Non-pigmented ciliary epithelial cell (primary cell): ENCODE data around the gene SLC37A4.
A peak's percentile ranks its signal among the peaks of the same experiment; 100 is the strongest.
"Not testable (repeated sequence)": the region's sequence is repeated elsewhere in the genome, so short reads cannot be mapped to it uniquely, and the experiment has no call there.

Experiments used
- DNase-seq: peaks from one replicate; pipeline ENCODE4 v3.0.0-alpha.2; 2010; ENCODE audit warnings: low read depth

Gene SLC37A4

DNA sequence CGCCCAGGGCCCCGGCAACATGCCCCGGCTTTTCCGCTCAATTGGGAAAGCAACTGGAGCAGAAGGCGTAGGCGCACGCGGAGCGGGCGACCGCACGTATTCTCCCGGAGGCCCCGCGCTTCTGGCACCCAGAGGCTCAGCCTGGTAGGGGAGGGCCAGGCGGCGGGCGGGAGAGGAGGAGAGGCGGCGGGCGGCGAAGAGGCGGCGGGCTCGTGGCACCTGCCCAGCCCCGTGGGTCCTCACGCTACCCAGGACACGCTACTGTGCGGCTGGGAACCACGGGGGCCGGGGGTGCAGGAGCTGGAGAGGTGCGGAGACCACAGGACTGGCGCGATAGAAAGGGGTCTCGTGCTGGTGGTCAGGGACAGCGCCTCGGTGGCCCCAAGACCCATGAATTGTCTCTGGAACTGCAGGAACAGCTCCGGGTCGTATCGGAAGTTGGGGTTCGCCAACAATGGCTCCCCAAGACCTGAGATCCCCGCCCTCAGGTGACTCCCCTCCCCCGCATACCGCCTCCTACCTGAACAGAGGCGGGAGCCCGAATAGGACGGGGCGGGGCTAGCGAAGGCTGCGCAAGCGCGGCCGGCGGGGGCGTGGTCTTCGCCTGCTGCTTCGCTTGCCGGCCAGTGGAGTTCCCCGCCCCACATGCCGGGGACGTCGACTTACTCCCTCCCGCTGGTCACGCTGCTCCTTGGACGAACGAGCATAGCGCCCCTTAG, at the start of gene SLC37A4:
Gene SLC37A4, minus strand, starts transcription at position 549 of the 719 bp plus-strand sequence.
- DNase-seq, result peak; percentile 89

DNA sequence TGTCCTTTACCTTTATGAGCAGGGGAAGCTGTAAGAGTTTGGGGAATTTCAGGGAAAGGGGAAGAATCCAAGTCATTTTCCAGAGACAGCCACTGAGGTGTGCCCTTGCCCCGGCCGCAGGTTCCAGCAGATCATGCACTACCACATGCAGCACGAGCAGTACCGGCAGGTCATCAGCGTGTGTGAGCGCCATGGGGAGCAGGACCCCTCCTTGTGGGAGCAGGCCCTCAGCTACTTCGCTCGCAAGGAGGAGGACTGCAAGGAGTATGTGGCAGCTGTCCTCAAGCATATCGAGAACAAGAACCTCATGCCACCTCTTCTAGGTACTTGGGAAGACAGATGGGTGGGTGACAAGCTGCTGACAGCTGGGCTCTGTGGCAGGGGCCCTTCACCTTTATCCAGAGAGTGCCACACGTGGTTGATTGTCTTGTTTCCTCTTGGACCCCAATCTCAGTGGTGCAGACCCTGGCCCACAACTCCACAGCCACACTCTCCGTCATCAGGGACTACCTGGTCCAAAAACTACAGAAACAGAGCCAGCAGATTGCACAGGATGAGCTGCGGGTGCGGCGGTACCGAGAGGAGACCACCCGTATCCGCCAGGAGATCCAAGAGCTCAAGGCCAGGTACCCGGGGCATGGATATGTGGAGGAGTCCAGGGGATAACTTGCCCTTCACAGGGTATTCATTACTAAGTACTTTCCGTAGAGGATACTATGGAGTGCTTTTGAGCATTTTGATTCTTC, 48.2 kb upstream of the SLC37A4 start:
- no peak for DNase-seq

DNA sequence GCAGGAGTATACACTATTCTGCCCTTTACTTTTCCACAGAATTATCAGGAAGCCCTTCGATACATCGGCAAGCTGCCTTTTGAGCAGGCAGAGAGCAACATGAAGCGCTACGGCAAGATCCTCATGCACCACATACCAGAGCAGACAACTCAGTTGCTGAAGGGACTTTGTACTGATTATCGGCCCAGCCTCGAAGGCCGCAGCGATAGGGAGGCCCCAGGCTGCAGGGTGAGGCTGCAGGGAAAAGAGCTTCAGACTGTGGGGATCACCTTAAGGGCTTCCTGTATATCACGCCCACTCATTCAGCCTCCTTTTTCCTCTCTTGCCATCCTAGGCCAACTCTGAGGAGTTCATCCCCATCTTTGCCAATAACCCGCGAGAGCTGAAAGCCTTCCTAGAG, 47.2 kb upstream of the SLC37A4 start:
- no peak for DNase-seq

DNA sequence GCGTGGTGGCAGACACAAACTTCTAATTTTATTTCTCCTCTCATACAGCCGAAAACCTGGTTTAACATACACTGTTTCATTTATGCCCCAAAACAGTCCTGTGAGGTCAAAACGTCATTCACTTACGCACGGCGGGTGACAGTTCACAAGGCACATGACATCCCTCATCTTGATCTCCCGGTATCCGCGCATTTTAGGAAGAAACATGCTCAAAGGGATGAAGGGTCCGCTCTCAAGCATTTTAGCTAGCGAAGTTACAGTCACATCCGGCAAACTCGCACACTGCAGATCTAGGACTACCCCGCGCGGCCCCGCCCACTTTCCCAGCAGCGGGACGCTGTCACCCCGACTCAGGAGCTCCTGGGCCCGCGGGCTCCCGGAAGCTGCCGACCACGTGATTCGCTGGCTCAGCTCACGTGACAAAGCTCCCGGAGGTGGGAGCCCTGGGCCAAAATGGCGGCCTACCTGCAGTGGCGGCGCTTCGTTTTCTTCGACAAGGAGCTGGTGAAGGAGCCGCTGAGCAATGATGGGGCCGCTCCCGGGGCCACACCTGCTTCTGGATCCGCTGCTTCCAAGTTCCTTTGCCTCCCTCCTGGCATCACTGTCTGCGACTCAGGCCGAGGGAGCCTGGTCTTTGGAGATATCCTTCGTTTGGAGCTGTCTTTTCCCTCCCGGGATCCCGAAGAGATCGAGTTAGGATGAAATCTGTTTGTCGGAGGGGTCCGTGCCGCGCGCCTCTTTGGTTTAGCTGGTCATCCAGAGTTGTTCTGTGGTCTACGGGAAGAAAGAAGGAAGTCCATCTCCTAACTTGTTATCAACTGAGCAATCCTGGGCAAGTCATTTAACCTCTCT, 36.9 kb upstream of the SLC37A4 start, which contains the start of gene VPS11:
Gene VPS11, plus strand, starts transcription at position 448 of the 852 bp plus-strand sequence. Its CDS starts 6 bp downstream, at position 454.
- peak; percentile 84 for DNase-seq

DNA sequence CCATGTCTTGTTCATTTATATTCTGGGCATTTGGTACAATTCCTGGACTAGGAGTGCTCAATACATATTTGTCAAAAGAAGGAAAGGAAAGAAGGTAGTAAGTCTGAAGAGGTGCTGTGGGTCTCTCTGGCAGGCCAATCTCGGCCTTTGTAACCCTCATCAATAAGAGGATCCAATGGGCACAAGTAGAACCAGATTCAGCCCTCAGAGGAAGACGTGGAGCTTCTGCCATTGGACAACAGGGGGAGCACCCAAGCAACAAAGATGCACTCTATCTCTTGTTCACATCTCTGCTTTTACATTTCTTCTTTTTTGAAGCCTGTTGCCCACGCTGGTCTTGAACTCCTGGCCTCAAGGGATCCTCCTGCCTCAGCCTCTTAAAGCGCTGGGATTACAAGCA, 34.7 kb upstream of the SLC37A4 start:
- no peak for DNase-seq

DNA sequence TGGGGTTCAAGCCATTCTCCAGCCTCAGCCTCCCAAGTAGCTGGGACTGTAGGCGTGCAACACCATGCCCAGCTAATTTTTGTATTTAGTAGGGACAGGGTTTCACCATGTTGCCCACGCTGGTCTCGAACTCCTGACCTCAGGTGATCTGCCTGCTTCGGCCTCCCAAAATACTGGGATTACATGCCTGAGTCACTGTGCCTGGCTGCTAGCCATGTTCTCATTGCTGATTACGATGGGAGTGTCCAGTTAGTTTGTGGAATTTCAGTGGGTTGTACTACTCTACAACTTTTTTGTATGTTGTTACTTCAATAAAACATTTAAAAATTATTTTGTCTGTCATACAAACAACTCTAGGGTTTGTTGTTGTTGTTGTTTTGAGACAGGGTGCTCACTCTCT, 32.1 kb upstream of the SLC37A4 start:
- DNase-seq, result no peak

DNA sequence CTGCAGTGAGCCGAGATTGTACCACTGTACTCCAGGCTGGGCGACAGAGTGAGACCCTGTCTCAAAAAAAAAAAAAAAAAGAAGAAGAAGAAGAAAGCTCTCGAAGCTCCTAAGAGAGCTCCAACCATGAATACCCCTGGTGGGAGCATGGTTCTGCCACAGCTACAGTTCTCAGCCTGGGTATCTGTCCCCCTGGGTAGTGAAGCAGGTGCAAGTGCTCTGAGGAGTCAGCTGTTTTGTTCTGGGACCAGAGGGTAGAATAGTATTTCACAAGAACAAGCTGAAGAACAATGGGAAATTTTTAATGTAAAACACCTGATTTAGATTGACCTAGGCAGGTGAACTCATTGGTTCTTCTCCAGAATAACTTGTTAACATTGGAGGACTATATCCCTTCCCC, 30.6 kb upstream of the SLC37A4 start:
- no peak for DNase-seq

DNA sequence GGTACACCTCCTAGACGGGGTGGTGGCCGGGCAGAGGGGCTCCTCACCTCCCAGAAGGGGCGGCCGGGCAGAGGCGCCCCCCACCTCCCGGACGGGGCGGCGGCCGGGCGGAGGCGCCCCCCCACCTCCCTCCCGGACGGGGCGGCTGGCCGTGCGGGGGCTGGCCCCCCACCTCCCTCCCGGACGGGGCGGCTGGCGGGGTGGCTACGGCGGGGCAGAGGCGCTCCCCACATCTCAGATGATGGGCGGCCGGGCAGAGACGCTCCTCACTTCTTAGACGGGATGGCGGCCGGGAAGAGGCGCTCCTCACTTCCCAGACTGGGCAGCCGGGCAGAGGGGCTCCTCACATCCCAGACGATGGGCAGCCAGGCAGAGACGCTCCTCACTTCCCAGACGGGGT, 28.5 kb upstream of the SLC37A4 start:
- not testable (repeated sequence) for DNase-seq

DNA sequence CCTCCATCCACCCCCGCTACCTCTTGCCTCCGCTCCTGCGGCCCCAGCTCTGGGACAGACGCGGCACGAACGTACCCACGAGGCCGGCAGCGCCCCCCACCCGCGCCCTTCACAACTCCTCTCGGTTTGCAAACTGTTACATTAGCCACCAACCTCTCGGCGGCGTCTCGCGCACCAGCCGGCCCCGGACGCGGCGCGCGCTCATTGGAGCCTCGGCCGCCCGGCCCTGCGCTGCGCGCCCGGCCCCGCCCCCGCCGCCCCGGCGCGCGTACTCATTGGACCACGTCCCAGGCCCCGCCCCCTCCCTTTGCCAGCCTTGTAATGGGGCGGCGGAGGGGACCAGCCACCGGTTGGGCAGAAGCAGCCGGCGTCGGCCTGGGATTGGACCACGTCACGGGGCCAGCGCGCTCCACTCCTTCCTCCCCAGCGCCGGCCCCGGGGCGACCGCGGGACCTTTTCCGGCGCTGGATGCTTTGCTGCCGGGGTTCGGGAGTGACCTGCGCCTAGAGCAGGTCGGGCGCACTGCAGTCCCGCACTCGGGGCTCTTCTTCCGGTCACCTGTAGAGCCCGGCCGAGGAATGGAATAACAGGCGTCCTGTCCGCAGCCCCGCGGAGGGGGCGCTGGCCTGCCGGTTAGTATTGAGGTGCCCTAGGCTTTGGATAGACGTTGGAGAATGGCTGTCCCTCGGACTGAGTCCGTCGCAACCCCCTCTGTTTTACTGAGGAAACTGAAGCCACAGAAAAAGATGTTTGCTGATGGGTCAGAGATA, 26.5 kb upstream of the SLC37A4 start, which contains the start of gene HYOU1:
Gene HYOU1, minus strand, starts transcription at position 206 of the 770 bp plus-strand sequence. CDS start 1,045 bp downstream, outside the sequence.
- DNase-seq, result peak; percentile 68

DNA sequence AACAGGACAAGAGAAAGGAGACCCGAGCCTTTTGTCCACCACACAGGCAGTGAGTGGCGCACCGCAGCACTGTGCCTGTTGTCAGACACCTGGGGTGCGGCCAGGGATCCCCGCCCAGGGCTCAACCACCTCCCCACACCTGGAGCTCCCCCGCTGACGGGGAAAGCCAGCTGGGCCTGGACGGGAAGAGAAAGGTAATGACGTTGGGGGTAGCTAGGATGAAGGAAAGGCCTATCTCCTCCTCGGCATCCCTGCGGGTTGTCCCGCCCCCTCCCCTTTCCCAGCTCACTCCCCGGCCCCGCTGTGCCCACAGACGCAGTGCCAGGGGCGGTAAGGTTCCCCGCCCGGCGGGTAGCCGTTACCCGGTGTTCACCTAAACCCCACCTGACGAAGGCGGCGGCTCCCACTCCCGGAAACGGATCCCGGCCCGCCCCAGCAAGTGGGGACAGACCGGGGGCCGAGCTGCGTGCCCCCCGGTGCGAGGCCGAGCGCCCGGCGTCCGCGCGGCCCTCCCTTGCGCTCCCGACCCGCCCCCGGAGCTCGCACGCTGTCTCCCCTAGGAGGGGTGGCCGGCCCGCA, 25.8 kb upstream of the SLC37A4 start:
- no peak for DNase-seq

DNA sequence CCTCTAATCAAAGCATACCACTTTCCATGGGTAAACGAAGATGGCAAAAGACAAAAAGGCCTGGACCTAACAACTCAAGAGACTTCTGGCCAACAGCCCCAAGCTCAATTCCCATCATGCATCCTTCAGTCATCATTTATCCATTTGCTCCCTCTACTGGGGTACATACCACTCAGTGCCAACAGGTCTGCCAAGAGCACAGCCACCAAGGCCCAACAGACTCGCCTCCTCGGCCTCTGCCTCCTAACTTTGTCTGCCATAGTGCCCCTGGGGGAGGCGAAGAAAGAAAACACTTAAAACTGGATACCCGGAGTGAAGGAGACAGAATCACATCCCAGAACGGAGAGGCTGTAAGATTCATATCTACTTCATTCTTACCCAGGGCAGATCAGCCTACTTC, 25.2 kb upstream of the SLC37A4 start:
- no peak for DNase-seq

DNA sequence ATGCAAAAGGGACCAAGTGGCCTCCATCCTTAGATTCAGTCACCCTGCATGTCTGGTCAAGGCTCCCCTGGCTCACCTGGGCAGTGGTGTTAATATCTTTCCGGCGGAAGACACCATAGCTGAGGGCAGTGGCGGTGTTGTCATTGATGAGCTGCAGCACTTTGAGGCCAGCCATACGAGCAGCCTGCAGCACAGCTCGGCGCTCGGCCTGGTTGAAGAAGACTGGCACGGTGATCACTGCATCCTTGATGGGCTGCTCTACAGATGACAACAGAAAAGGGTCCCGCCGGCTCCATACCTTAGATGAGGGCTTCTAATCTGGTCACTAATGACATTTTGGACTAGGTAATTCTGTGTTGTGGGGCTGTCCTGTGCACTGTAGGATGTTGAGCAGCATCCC, 23.7 kb upstream of the SLC37A4 start:
- DNase-seq, result no peak

DNA sequence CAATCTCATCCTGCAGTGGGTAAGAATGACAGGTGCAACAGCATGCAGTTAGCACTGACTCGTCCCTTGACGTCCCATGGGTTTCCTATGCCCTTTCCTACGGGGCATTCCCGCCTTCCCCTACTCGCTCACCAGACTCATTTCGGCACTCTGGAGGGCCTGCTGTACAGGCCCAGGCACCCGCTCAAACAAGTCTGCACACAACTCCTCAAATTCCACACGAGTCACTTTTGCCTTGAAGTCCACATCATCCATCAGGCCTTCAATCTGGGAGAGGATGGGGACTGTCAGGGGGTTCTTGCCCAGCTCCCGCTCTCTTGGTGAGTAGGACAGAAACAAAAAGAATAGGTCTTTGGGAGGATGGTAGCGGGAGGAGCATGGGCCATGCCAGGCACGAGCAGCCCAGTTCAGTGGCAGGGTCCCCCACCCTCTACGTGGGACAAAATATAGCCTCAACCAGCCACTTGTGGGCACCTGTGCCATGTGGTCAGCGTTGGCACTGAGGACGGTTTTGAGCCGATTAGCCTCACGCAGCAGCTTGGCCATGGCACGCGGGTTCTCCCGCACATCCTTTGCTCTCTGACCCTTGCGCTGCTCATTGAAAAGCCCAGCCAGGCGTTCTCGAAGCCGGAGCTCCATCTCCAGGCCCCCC, 21.6 kb upstream of the SLC37A4 start:
- DNase-seq, result no peak

DNA sequence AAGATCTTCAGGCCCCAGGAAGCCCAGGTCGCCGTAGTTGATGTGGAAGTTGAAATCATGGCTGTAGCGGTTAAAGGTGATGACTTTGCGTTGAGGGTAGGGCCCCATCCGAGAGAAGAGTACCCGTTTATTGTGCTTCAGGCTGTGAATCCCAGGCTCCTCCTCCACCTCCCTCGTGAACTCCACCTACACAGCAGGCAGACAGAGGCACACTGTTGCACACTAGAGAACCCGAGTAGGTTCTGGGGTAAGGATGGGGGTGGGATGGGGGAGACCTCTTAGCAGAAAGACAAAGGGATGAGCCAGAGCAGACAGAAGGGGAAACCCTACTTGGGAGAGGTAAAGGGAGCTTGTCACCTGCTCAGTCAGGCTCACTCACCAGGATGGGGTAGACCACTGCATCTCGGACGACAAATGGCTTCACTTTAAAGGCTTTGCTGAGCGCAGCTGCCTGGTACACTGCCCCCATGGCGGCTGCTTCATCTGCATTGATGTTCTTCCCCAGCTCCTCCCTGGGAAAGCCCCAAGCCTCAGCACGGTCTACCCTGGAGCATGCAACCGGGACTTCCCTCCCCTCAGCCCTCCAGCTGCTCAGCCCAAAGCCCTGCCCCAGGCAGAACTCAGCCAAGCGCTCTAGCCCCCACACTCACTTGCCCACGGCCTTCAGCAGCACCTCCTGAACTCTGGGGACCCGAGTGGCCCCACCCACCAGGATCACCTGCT, 20.9 kb upstream of the SLC37A4 start:
- DNase-seq, result no peak

DNA sequence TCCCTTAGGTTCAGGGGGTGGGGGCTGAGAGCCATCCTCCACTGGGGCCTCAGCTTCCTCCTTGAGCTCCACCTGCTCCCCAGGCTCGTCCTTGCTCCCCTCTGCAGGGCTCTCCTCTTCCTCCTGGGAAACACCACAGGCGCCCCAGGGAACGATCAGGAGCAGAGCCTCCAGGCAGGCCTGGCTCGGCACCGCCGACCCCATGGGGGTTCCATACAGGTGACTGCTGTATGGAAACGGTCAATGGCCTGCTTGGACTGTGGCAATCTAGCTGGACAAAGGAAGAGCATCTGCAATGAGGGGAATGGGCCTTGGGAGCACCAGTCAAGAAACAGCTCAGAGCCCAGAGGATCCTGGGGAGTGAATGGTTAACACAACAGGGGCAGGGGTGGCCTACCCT, 18.4 kb upstream of the SLC37A4 start:
- no peak for DNase-seq

DNA sequence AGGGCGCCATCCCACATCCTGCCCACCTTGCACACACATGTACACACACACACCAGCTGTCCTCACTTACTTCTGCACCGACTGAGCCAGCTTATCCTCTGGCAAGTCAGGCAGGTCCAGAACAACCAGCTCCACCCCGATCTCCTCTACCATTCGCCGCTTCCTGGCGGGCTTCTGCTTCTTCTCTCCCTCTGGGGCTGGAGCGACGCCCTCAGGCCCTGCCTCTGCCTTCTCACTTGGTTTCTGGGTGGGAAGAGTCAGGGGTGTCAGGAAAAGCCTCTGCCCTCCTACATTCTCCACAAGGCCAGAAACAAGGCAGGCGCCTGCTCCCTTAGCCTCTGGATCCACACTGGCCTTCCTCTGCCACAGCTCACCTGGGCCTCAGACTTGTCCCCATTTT, 18.0 kb upstream of the SLC37A4 start:
- DNase-seq, result no peak

DNA sequence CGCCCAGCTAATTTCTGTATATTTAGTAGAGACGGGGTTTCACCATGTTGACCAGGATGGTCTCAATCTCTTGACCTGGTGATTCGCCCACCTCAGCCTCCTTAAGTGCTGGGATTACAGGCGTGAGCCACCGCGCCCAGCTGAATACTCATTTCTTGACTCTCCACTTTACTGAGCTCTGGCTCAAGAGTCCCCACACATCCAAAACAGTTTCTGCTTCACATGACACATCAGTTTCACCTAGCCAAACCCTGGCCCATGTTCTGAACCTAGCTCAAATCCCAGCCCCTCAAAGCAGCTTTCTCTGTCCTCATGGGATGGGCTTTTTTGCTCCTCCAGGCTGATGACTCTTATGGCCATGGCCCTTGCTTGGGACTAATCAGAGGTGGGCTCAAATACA, 16.5 kb upstream of the SLC37A4 start:
- DNase-seq, result no peak

DNA sequence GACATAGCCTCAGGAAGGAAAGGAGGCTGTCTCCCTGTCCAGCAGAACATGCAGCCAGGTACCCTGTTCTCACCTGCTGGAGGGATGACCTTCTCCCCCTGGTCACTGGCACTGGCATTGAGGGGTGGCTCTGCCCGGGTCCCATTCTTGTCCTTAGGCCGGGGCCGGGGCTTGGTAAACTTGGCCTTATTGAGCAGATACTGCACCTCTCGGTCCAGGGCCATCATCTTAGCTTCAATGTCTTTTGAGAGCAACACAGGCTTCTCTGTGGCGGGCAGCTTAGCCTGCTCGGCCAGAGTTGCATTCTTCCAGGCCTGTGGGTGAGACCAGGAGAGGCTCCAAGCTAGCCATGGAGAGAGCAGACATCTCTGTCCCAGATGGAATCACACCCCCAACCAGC, 15.8 kb upstream of the SLC37A4 start:
- no peak for DNase-seq

DNA sequence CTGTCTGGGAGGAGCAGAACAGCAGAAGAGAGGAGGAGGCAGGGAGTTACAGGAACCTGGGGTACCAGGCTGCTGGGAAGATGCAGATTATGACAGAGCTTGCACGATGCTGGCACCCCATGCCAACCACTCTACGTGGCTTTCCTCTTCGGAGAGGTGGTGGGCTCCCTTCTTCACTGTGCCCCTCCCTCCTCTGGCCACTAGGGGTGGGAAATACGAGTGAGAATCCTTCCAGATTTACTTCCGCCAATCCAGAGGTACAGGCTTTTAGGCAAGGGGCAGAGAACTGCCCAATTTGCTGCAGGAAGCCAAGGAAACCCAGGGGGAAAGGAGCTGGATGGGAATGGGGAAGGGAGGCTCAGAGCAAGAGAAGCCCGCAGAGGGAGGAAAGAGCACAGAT, 14.0 kb upstream of the SLC37A4 start:
- no peak for DNase-seq

DNA sequence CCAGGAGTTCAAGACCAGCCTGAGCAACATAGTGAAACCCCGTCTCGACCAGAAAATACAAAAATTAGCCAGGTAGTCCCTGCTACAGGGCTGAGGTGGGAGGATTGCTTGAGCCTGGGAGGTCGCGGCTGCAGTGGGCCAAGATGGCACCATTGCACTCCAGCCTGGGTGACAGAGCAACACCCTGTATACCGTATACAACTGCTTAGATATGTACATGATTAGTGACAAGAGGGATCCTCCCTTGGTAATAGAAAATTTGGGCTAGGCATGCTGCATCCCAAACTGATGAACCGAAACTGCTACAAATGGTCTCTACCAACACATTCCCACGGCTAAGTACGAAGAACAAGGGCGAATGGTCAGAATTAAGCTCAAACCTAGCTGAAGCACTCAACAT, 12.2 kb upstream of the SLC37A4 start:
- no peak for DNase-seq
